Trophoblast cell (in vitro differentiated cells and primary cell): Measurements from ENCODE around the gene GALNT18.
A peak's percentile ranks its signal among the peaks of the same experiment; 100 is the strongest.

Source experiments
- DNase-seq, 2 donors: peaks; one replicate each; pipeline ENCODE4 v3.0.0-alpha.2; 2016
- H2AFZ ChIP-seq: 2 replicates; pipeline ENCODE4 v1.6.1; 2013; ENCODE audit warnings: low read length, moderate library complexity, mild to moderate bottlenecking; ENCODE audit not compliant: insufficient read depth, poor library complexity
- H2AK5ac ChIP-seq: 2 replicates; pipeline ENCODE4 v1.6.1; 2013; ENCODE audit warnings: mild to moderate bottlenecking, low read length
- H2BK120ac ChIP-seq: 2 replicates; pipeline ENCODE4 v1.6.1; 2013; ENCODE audit warnings: low read length, mild to moderate bottlenecking, moderate library complexity; ENCODE audit not compliant: insufficient read depth, poor library complexity
- H2BK12ac ChIP-seq: 2 replicates; pipeline ENCODE4 v1.6.1; 2013; ENCODE audit warnings: mild to moderate bottlenecking, low read length, moderate library complexity
- H2BK5ac ChIP-seq: 2 replicates; pipeline ENCODE4 v1.6.1; 2013; ENCODE audit warnings: low read length, low read depth, moderate library complexity, mild to moderate bottlenecking; ENCODE audit not compliant: poor library complexity
- H3K14ac ChIP-seq: 2 replicates; pipeline ENCODE4 v1.6.1; 2013; ENCODE audit warnings: mild to moderate bottlenecking, low read length
- H3K18ac ChIP-seq: 2 replicates; pipeline ENCODE4 v1.6.1; 2013; ENCODE audit warnings: mild to moderate bottlenecking, low read length
- H3K23ac ChIP-seq: 2 replicates; pipeline ENCODE4 v1.6.1; 2013; ENCODE audit warnings: low read length
- H3K27ac ChIP-seq: 2 replicates; pipeline ENCODE4 v1.5.1; 2013; ENCODE audit warnings: low read depth, mild to moderate bottlenecking, inconsistent platforms, low read length, moderate library complexity
- H3K27me3 ChIP-seq: 2 replicates; pipeline ENCODE4 v1.6.1; 2013; ENCODE audit warnings: inconsistent platforms, mild to moderate bottlenecking, low read length, moderate library complexity; ENCODE audit not compliant: insufficient read depth
- H3K36me3 ChIP-seq, 2 experiments: 1 replicate in 1 of 2; 2 replicates in 1 of 2; pipeline ENCODE4 v1.6.1; 2013; ENCODE audit warnings: low read length in 2 of 2, mild to moderate bottlenecking in 2 of 2, moderate library complexity in 1 of 2; ENCODE audit not compliant: insufficient read depth in 2 of 2, control insufficient read depth in 1 of 2
- H3K4ac ChIP-seq: 2 replicates; pipeline ENCODE4 v1.6.1; 2013; ENCODE audit warnings: low read depth, mild to moderate bottlenecking, low read length, moderate library complexity
- H3K4me1 ChIP-seq, 2 experiments: 1 replicate in 1 of 2; 2 replicates in 1 of 2; pipeline ENCODE4 v1.6.1; 2013; ENCODE audit warnings: low read length in 2 of 2, mild to moderate bottlenecking in 2 of 2, moderate library complexity in 1 of 2; ENCODE audit not compliant: insufficient read depth in 2 of 2, control insufficient read depth in 1 of 2
- H3K4me2 ChIP-seq: 2 replicates; pipeline ENCODE4 v1.6.1; 2013; ENCODE audit warnings: inconsistent platforms, mild to moderate bottlenecking, low read length, moderate library complexity
- H3K4me3 ChIP-seq: 2 replicates; pipeline ENCODE4 v1.5.1; 2013; ENCODE audit warnings: mild to moderate bottlenecking, low read depth, low read length, inconsistent platforms
- H3K79me1 ChIP-seq: one replicate; pipeline ENCODE4 v1.6.1; 2013; ENCODE audit warnings: low read length
- H3K79me2 ChIP-seq: 2 replicates; pipeline ENCODE4 v1.6.1; 2013; ENCODE audit warnings: low read length, mild to moderate bottlenecking; ENCODE audit not compliant: control insufficient read depth, insufficient read depth, poor library complexity
- H3K9ac ChIP-seq: 2 replicates; pipeline ENCODE4 v1.6.1; 2013; ENCODE audit warnings: mild to moderate bottlenecking, low read length
- H3K9me3 ChIP-seq: 2 replicates; pipeline ENCODE4 v1.6.1; 2013; ENCODE audit warnings: low read depth, mild to moderate bottlenecking, control low read depth, inconsistent platforms, low read length; ENCODE audit not compliant: insufficient read depth
- H4K12ac ChIP-seq: 2 replicates; pipeline ENCODE4 v1.6.1; 2013; ENCODE audit warnings: low read depth, mild to moderate bottlenecking, low read length, moderate library complexity
- H4K8ac ChIP-seq: 2 replicates; pipeline ENCODE4 v1.6.1; 2013; ENCODE audit warnings: low read depth, mild to moderate bottlenecking, low read length, moderate library complexity
- H4K91ac ChIP-seq: one replicate; pipeline ENCODE4 v1.6.1; 2013; ENCODE audit warnings: low read depth, mild to moderate bottlenecking, low read length, moderate library complexity
- WGBS: extraction: QIAGEN DNeasy Blood & Tissue Kit; methylation state at CpG from one replicate; pipeline ENCODE4 v1.1.7; 2013; ENCODE audit warnings: missing lambda C conversion rate; ENCODE audit not compliant: insufficient read length, insufficient coverage; ENCODE audit errors: extremely low coverage; 5-methylcytosine and 5-hydroxymethylcytosine counted together

Gene GALNT18

GRCh38 chr11:11531131-11531908 is 90.5 kb downstream of the GALNT18 start:
- no peaks in the 10 kb centered on the region for H3K9me3 ChIP-seq
- no peaks in the 10 kb centered on the region for H3K79me2 ChIP-seq
- H3K79me1 ChIP-seq: no peaks in the 10 kb centered on the region
- no peak overlapping the region for H3K27ac ChIP-seq
- H3K18ac ChIP-seq: no peak overlapping the region
- H4K8ac ChIP-seq: no peak overlapping the region
- no peak overlapping the region for H4K91ac ChIP-seq
- H3K4me1 ChIP-seq: peaks cover 5 to 7% of the 10 kb centered on the region in 2 experiments
- H2BK120ac ChIP-seq: no peak overlapping the region
- no peak overlapping the region for H3K14ac ChIP-seq
- H2BK12ac ChIP-seq: no peak overlapping the region
- H2AFZ ChIP-seq: peak overlapping the region; percentile 27
- no peak for DNase-seq
- no peak overlapping the region for H3K4me2 ChIP-seq
- no peaks in the 10 kb centered on the region for H3K27me3 ChIP-seq
- no peaks in the 10 kb centered on the region for H3K36me3 ChIP-seq
- WGBS: no CpG with 5 or more reads among the region's 11 CpGs
- H4K12ac ChIP-seq: no peak overlapping the region
- no peak overlapping the region for H2BK5ac ChIP-seq
- H2AK5ac ChIP-seq: no peak overlapping the region
- no peak overlapping the region for H3K23ac ChIP-seq
- no peak overlapping the region for H3K9ac ChIP-seq
- H3K4ac ChIP-seq: no peak overlapping the region
- H3K4me3 ChIP-seq: no peak overlapping the region

GRCh38 chr11:11528986-11529385 is 92.8 kb downstream of the GALNT18 start:
- Histone ChIP-seq H2AK5ac (no peak overlapping the region), H3K4ac (no peak overlapping the region), H2BK12ac (no peak overlapping the region), H3K18ac (no peak overlapping the region), H4K91ac (no peak overlapping the region), H4K8ac (no peak overlapping the region), H2BK120ac (no peak overlapping the region), H3K9me3 (no peaks in the 10 kb centered on the region), H3K14ac (no peak overlapping the region), H2AFZ (no peak overlapping the region), H2BK5ac (no peak overlapping the region), H3K36me3 (no peaks in the 10 kb centered on the region), H4K12ac (no peak overlapping the region), H3K79me1 (no peaks in the 10 kb centered on the region), H3K27me3 (no peaks in the 10 kb centered on the region), H3K79me2 (no peaks in the 10 kb centered on the region), H3K27ac (no peak overlapping the region), H3K4me2 (no peak overlapping the region), H3K4me3 (no peak overlapping the region), H3K9ac (no peak overlapping the region), H3K4me1 (no peaks in the 10 kb centered on the region), H3K23ac (no peak overlapping the region)
- no peak for DNase-seq
- no CpG with 5 or more reads among the region's 1 CpG for WGBS

GRCh38 chr11:11525283-11525682 is 96.5 kb downstream of the GALNT18 start:
- H3K4me2 ChIP-seq: no peak overlapping the region
- H3K4me3 ChIP-seq: no peak overlapping the region
- H3K4me1 ChIP-seq: no peaks in the 10 kb centered on the region
- no peak overlapping the region for H4K91ac ChIP-seq
- H3K79me2 ChIP-seq: no peaks in the 10 kb centered on the region
- H2BK5ac ChIP-seq: no peak overlapping the region
- no peaks in the 10 kb centered on the region for H3K27me3 ChIP-seq
- H3K9me3 ChIP-seq: no peaks in the 10 kb centered on the region
- H3K27ac ChIP-seq: no peak overlapping the region
- H3K14ac ChIP-seq: no peak overlapping the region
- no peak overlapping the region for H3K4ac ChIP-seq
- H3K23ac ChIP-seq: no peak overlapping the region
- H3K9ac ChIP-seq: no peak overlapping the region
- no peak overlapping the region for H2BK120ac ChIP-seq
- H2AK5ac ChIP-seq: no peak overlapping the region
- H3K18ac ChIP-seq: no peak overlapping the region
- no peak overlapping the region for H2BK12ac ChIP-seq
- DNase-seq: peak; percentile 52 to 85
- no peak overlapping the region for H4K8ac ChIP-seq
- no peaks in the 10 kb centered on the region for H3K79me1 ChIP-seq
- H2AFZ ChIP-seq: no peak overlapping the region
- peaks cover 0 to 1% of the 10 kb centered on the region in 2 experiments for H3K36me3 ChIP-seq
- H4K12ac ChIP-seq: no peak overlapping the region
- no CpG with 5 or more reads among the region's 5 CpGs for WGBS

DNA sequence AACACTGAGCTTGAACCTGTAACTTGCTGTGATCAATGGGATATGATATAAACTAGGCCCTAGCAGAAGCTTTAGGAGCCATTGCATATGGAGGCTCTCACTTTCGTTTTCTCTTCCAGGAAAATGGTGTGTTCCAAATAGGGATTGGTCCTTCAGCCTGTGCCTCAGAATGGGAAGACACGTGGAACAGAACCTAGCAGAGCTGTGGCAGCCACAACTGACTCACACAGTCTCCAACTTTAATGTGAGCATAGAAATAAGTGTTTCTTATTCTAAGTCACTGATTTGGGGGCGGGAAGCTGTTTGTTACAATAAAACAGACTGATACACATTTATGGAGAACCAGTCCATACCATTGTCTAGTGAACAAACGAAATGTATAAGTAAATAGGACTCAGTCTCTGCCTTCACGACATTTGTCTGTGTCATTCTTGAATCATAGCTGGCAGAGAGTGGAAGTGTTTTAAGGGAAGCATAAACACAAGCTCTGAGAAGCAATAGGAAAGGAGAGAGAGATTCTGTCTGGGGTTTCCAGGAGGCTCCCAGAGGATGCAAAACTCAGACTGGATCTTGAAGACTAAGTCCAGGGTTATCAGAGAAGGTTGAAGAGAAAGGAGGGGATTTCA is 97.3 kb downstream of the GALNT18 start:
- Histone ChIP-seq H4K91ac (no peak overlapping the region), H3K79me2 (no peaks in the 10 kb centered on the region), H3K79me1 (no peaks in the 10 kb centered on the region), H3K27me3 (no peaks in the 10 kb centered on the region), H3K23ac (no peak overlapping the region), H3K27ac (no peak overlapping the region), H3K4me1 (no peaks in the 10 kb centered on the region), H3K4ac (no peak overlapping the region), H3K9me3 (no peaks in the 10 kb centered on the region), H2BK5ac (no peak overlapping the region), H2BK120ac (no peak overlapping the region), H2BK12ac (no peak overlapping the region), H2AK5ac (no peak overlapping the region), H4K8ac (no peak overlapping the region), H2AFZ (no peak overlapping the region), H3K36me3 (peaks cover 0 to 1% of the 10 kb centered on the region in 2 experiments), H3K9ac (no peak overlapping the region), H4K12ac (no peak overlapping the region), H3K4me3 (no peak overlapping the region), H3K18ac (no peak overlapping the region), H3K14ac (no peak overlapping the region), H3K4me2 (no peak overlapping the region)
- no peak for DNase-seq
- WGBS: no CpG with 5 or more reads among the region's 5 CpGs
